RWPE2 (cell line): ENCODE measurements around the gene PGAP2.
"Not testable (repeated sequence)": the region's sequence is repeated elsewhere in the genome, so short reads cannot be mapped to it uniquely, and the experiment has no call there.

Experiments
- ATAC-seq: fragments of 200-7000 bp; cut with Tn5 transposase; 3 replicates; pipeline ENCODE4 v1.9.1; 2021; ENCODE audit warnings: low read depth
- DNase-seq: peaks from one replicate; pipeline ENCODE4 v3.0.0-alpha.2; 2020; ENCODE audit warnings: low spot score
- H3K27ac ChIP-seq: fragments of 450-650 bp; 2 replicates; pipeline ENCODE4 v1.5.1; 2017; ENCODE audit warnings: mild to moderate bottlenecking; ENCODE audit not compliant: poor library complexity, severe bottlenecking
- H3K27me3 ChIP-seq: fragments of 250-450 bp; sonication (Bioruptor Pico); 2 replicates; pipeline ENCODE4 v1.5.1; 2021; ENCODE audit warnings: mild to moderate bottlenecking, moderate library complexity; ENCODE audit not compliant: insufficient read depth, poor library complexity, severe bottlenecking
- H3K36me3 ChIP-seq: fragments of 250-450 bp; sonication (Bioruptor Pico); 2 replicates; pipeline ENCODE4 v1.5.1; 2020; ENCODE audit warnings: low read depth, mild to moderate bottlenecking, moderate library complexity
- H3K4me1 ChIP-seq: fragments of 250-450 bp; sonication (Bioruptor Pico); 2 replicates; pipeline ENCODE4 v1.5.1; 2021; ENCODE audit warnings: mild to moderate bottlenecking, moderate library complexity; ENCODE audit not compliant: insufficient read depth, poor library complexity, severe bottlenecking
- H3K4me3 ChIP-seq: fragments of 250-450 bp; sonication (Bioruptor Pico); 2 replicates; pipeline ENCODE4 v1.5.1; 2021; ENCODE audit warnings: mild to moderate bottlenecking, moderate library complexity; ENCODE audit not compliant: severe bottlenecking
- H3K9me3 ChIP-seq: fragments of 250-450 bp; sonication (Bioruptor Pico); 2 replicates; pipeline ENCODE4 v1.5.1; 2021; ENCODE audit warnings: mild to moderate bottlenecking, moderate library complexity; ENCODE audit not compliant: severe bottlenecking
- CTCF ChIP-seq: fragments of 450-650 bp; IDR thresholded peaks from one replicate; pipeline ENCODE4 v1.5.1; 2017; ENCODE audit warnings: mild to moderate bottlenecking, moderate library complexity; ENCODE audit not compliant: poor library complexity, severe bottlenecking

The PGAP2 gene

GRCh38 chr11:3857628-3858027 lies 49.3 kb downstream of the PGAP2 start:
- DNase-seq (no peak), ATAC-seq (no peak)
- H3K4me3 ChIP-seq: no peak overlapping the region
- no peak overlapping the region for H3K27ac ChIP-seq
- H3K4me1 ChIP-seq: no peaks in the 10 kb centered on the region
- no peaks in the 10 kb centered on the region for H3K9me3 ChIP-seq
- no peak for TF ChIP-seq CTCF
- no peaks in the 10 kb centered on the region for H3K27me3 ChIP-seq
- no peaks in the 10 kb centered on the region for H3K36me3 ChIP-seq

GRCh38 chr11:3859373-3859881 lies 51.1 kb downstream of the PGAP2 start:
- no peak for ATAC-seq
- no peaks in the 10 kb centered on the region for H3K4me1 ChIP-seq
- TF ChIP-seq CTCF: no peak
- H3K36me3 ChIP-seq: no peaks in the 10 kb centered on the region
- no peaks in the 10 kb centered on the region for H3K27me3 ChIP-seq
- no peak for DNase-seq
- H3K27ac ChIP-seq: no peak overlapping the region
- no peaks in the 10 kb centered on the region for H3K9me3 ChIP-seq
- no peak overlapping the region for H3K4me3 ChIP-seq

DNA sequence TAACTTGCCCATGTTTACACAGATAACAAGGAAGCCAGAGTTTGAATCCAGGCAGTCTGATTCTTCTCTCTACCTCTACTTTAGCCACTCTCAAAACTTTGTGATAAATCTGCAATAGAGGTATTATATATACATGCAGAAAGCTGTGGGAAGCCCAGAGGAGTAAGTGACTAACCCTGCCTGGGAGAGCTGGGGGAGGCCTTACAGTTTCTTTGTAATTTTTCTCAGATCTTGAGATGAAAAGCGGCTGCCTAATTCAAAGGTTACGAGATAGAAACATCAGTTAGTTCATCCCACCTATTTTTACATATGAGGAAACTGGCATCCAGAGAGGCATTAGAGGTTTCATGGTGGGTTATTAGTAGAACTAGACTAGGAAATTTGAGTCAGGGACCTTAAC lies 52.0 kb downstream of the PGAP2 start:
- Histone ChIP-seq H3K27ac (no peak overlapping the region), H3K9me3 (no peaks in the 10 kb centered on the region), H3K36me3 (no peaks in the 10 kb centered on the region), H3K4me3 (no peak overlapping the region), H3K27me3 (no peaks in the 10 kb centered on the region), H3K4me1 (peaks cover 2% of the 10 kb centered on the region)
- DNase-seq (no peak), ATAC-seq (no peak)
- no peak for TF ChIP-seq CTCF

GRCh38 chr11:3860898-3861393 lies 52.6 kb downstream of the PGAP2 start:
- H3K27ac ChIP-seq, ATAC-seq, H3K4me1 ChIP-seq, H3K36me3 ChIP-seq, H3K27me3 ChIP-seq, H3K9me3 ChIP-seq, DNase-seq, H3K4me3 ChIP-seq: not testable (repeated sequence)

DNA sequence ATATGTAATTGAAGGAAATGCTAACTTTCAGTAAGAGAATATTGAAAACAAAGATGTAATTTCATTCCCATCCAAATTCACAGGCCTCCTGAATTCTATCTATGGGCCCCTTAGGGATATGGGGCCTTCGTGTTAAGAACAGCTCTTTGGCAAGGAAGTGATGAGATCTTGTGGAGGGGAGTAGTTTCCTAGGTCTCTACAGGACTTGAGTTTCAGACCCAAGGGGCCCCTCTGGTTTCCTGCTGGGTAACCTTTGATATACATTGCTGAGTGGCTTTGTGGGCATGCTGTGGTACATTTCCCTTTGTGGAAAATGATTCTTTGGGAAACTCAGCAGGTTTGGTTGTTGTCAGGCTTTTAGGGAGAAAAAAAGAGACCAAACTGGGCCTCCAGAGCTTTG lies 53.3 kb downstream of the PGAP2 start:
- Histone ChIP-seq H3K9me3 (no peaks in the 10 kb centered on the region), H3K36me3 (no peaks in the 10 kb centered on the region), H3K4me1 (peaks cover 11% of the 10 kb centered on the region), H3K27me3 (no peaks in the 10 kb centered on the region), H3K4me3 (no peak overlapping the region), H3K27ac (no peak overlapping the region)
- TF ChIP-seq CTCF: no peak
- DNase-seq: no peak
- no peak for ATAC-seq
